Globus pallidus (tissue), 1 donor: Measurements from ENCODE around the gene ESYT3.
"Not testable (repeated sequence)": the region's sequence is repeated elsewhere in the genome, so short reads cannot be mapped to it uniquely, and the experiment has no call there.

Source experiments
- DNase-seq: peaks from one replicate; pipeline ENCODE4 v3.0.0-alpha.2; 2015; ENCODE audit warnings: low spot score

The ESYT3 gene

GRCh38 chr3:138493804-138494606 is 59.6 kb downstream of the ESYT3 start:
- no peak for DNase-seq

- DNase-seq = no peak
Observed at GRCh38 chr3:138494607-138494929, 60.2 kb downstream of the ESYT3 start.

- DNase-seq = not testable (repeated sequence)
Observed at GRCh38 chr3:138495638-138496037, 61.2 kb downstream of the ESYT3 start.

DNA sequence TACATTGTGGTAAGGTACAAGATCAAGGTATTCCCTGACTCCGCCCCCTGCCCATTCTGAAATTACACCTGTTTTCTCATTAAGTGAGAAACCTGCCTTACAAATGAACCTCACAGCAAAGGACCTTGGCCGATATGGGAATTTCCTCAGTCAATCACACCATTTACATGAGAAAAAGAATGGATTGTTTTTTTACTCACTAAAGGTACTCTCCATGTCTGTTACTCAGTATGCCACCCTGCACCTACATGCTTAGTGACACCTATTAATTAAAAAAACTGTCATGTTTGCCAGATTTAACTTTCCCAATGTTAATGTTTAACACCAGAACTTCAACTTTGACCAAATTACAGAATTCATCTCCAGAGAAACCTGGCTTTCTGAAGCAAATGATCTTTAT is 62.0 kb downstream of the ESYT3 start:
- DNase-seq = no peak

GRCh38 chr3:138497021-138497420 is 62.6 kb downstream of the ESYT3 start:
- DNase-seq = no peak

- no peak for DNase-seq
Observed at GRCh38 chr3:138497851-138498250, 63.4 kb downstream of the ESYT3 start.

DNA sequence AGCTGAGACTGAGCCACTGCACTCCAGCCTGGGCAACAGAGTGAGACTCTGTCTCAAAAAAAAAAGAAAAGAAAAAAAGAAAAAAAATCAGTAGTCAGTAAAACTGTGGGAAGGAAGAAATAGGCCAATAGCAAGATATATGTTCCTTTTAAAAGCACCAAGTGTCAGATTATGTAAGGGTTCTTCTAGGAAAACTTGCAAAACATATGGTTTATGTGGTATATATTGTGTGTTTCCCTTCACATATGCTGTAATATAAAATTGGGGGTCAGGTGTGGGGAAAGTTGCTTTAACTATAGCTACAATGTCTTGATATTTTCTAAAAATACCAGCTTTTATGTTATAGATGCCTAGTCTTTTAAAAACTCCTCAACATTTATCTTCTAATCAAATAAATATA is 64.6 kb downstream of the ESYT3 start:
- DNase-seq = no peak

DNA sequence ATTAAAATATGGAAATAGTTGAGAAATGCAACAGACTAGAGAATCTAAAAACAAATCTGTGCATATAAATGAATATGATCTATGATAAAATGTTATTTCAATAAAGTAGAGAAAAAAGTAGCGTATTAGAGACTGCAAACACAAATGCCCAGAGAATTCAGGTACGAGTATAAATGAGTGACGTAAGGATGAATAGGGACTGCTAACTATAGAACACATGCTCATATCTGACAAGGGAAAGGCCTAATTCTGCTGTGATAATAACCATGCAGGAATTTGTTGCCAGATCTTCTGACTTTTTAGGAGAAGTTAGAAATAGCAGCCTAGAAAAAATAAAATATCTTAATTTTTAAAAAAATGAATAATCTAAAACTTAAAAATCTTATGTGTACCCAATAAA is 73.1 kb downstream of the ESYT3 start:
- no peak for DNase-seq

- no peak for DNase-seq
Observed at GRCh38 chr3:138509586-138509985, 75.2 kb downstream of the ESYT3 start.

DNA sequence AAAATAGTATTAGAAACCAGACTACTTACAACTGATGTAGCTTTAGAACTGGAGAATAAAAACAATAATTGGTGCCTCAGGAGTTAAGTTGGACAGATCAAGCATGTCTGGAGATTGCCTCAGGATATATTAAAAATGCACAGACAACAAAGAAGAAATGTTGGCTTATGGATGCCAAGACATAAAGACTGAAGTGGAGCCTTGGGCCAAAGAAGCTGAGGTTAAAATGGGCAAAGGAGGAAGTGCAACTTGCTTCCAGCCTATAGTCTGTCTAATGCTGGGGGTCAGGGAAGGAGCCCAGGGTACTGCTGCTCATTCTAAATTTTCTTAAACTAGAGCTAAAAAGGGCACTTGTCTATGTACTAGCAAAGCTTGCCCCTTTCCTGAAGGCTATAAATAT is 77.5 kb downstream of the ESYT3 start:
- no peak for DNase-seq

DNA sequence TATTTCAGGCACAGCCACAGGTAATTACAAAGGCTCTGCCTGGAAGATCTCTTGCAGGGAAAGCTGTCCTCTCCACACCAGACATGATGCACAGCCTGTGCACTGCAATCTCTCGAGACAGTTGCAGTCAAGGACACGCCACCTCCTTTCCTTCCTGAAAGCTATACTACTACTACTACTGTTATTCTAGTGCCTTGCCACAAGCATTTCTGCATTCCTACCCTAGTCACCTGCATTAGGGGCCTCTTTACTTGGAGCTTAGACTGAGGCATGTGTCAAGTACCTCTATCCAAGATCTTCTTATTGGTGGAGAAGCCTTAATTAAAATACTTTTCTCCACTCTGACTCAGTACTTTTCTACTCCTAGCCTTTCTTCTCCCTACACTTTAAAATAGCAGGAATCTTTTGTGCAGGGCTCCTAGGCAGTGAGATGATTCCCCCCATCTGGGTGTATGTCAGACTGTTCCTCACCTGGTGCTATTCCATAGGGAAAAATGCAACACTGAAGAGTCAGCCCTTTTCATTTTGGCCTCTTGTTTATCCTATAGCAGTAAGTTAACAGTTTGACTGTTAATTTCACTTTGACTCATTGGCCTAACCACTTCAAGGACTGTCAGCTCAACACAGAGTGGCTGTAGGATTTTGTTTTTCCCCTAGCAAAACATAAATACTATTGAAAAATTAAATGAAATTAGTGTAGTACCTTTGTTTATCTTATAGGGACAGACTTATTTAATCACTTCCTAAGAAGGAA is 78.9 kb downstream of the ESYT3 start:
- no peak for DNase-seq

DNA sequence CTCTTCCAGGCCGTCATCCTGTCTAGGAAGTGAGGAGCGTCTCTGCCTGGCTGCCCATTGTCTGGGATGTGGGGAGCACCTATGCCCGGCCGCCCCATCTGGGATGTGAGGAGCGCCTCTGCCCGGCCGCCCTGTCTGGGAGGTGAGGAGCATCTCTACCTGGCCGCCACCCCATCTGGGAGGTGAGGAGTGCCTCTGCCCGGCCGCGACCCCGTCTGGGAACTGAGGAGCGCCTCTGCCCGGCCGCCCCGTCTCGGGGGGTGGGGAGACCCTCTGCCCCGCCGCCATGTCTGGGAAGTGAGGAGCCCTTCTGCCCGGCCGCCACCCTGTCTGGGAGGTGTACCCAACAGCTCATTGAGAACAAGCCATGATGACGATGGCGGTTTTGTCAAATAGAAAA is 87.0 kb downstream of the ESYT3 start:
- not testable (repeated sequence) for DNase-seq
